DMS 273 (cell line): ENCODE data around the gene SLC4A2.

Experiments used
- DNase-seq: peaks from one replicate; lab custom pipeline; 2025; ENCODE audit not compliant: unreplicated experiment; lab: John Stamatoyannopoulos, UW

The SLC4A2 gene

GRCh38 chr7:151091431-151091830 is 32.0 kb downstream of the SLC4A2 start:
- peak; percentile 57 for DNase-seq

- DNase-seq, result no peak
These were observed 32.6 kb downstream of the SLC4A2 start for GRCh38 chr7:151091988-151092387.

GRCh38 chr7:151093748-151094147 is 34.4 kb downstream of the SLC4A2 start:
- no peak for DNase-seq

- DNase-seq, result no peak
These were observed 35.3 kb downstream of the SLC4A2 start for GRCh38 chr7:151094675-151095074.

- DNase-seq, result no peak
These were observed 35.9 kb downstream of the SLC4A2 start for GRCh38 chr7:151095123-151095797.

GRCh38 chr7:151095828-151096475 is 36.6 kb downstream of the SLC4A2 start:
- DNase-seq, result no peak

GRCh38 chr7:151099486-151100211 is 40.3 kb downstream of the SLC4A2 start:
- no peak for DNase-seq

- DNase-seq, result no peak
These were observed 41.5 kb downstream of the SLC4A2 start for GRCh38 chr7:151100921-151101320.

GRCh38 chr7:151101621-151102396 is 42.4 kb downstream of the SLC4A2 start:
- DNase-seq, result no peak

- no peak for DNase-seq
These were observed 43.6 kb downstream of the SLC4A2 start for GRCh38 chr7:151102991-151103390.

GRCh38 chr7:151103973-151104372 is 44.6 kb downstream of the SLC4A2 start:
- DNase-seq, result no peak

- no peak for DNase-seq
These were observed 45.2 kb downstream of the SLC4A2 start for GRCh38 chr7:151104411-151105235.

- DNase-seq, result no peak
These were observed 48.5 kb downstream of the SLC4A2 start for GRCh38 chr7:151107882-151108281.

GRCh38 chr7:151109094-151110048 is 50.0 kb downstream of the SLC4A2 start:
- DNase-seq, result peak; percentile 56

GRCh38 chr7:151110236-151110940 is 51.0 kb downstream of the SLC4A2 start:
- peak; percentile 71 for DNase-seq

- DNase-seq, result peak; percentile 91
These were observed 51.7 kb downstream of the SLC4A2 start for GRCh38 chr7:151110941-151111645.

GRCh38 chr7:151113344-151114150 is 54.2 kb downstream of the SLC4A2 start:
- no peak for DNase-seq
